ENCODE results near the gene TARBP1. TPM values are rescaled to one million over a fixed set of nuclear protein-coding genes. Genes with fewer than 3 reads are reported as not detected.

The TARBP1 gene
- total and polyA plus RNA-seq, 2 of the 8 experiments (the other 6 are each of a cell fraction or from before 2014, with no cell fraction given) = 21.9 to 32.3 TPM

DNA sequence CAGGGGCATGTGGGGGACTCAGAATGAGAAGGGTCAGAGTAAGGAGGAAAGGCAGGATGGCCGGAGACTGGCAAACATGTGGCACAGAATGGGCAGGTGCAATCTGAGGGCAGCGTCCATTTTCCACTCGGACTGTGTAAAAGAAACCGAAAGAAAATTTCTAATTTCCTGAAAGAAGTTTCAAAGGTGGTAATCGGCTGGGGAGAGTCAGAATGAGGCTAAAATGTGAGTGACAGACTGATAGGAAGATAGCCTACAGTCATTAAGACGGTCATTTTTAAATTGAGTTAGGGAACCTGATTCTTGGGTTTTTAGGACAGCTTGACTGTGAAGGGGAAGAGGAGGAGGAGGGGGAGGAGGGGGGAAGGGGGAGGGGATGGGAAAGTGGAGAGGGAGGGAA lies 82.1 kb downstream of the TARBP1 start:
- H3K36me3 ChIP-seq (ENCODE audit: control insufficient read depth in 2 of 4, insufficient read depth in 4 of 4, low read length in 3 of 4) = peaks cover 2 to 10% (median 5%) of the 10 kb centered on the region in 4 experiments; a peak in 6 of 8 replicates
- no peak overlapping the region for H4K91ac ChIP-seq (replicated peaks; ENCODE audit: insufficient read length, low read length)
- no peaks in the 10 kb centered on the region for H3K9me3 ChIP-seq (ENCODE audit: insufficient read depth in 2 of 2, low read depth in 1 of 2, low read length in 1 of 2)
- no peaks in the 10 kb centered on the region for H3K23me2 ChIP-seq (ENCODE audit: low read depth, low read length)
- no peak overlapping the region for H3K4ac ChIP-seq (replicated peaks; ENCODE audit: insufficient read length, low read depth, low read length)
- H4K5ac ChIP-seq (ENCODE audit: insufficient read length, low read depth, low read length) = no peak overlapping the region
- H3K18ac ChIP-seq (ENCODE audit: extremely low read depth, low read length) = no peak overlapping the region
- H3K14ac ChIP-seq (ENCODE audit: insufficient read length) = no peak overlapping the region
- no peaks in the 10 kb centered on the region for H3K27me3 ChIP-seq (replicated peaks in 1 of 4; ENCODE audit: control insufficient read depth in 3 of 4, extremely low read depth in 1 of 4, insufficient read depth in 3 of 4, low read length in 3 of 4)
- WGBS, 2 experiments (ENCODE audit: extremely low coverage in 1 of 2, insufficient coverage in 1 of 2, insufficient read length in 1 of 2, insufficient replicate concordance in 2 of 2, low coverage in 1 of 2, low lambda C conversion rate in 2 of 2, missing lambda C conversion rate in 1 of 2) = 91% methylated on average over 6 of the region's 6 CpGs; no CpG with 5 or more reads in 1 of the 2 experiments
- H2BK12ac ChIP-seq (ENCODE audit: low read depth, low read length) = no peak overlapping the region
- no peak overlapping the region for H3K27ac ChIP-seq (ENCODE audit: low read depth, low read length)
- H4K20me1 ChIP-seq (replicated peaks in 1 of 2; ENCODE audit: control insufficient read depth in 1 of 2, insufficient read depth in 2 of 2, low read length in 2 of 2) = no peaks in the 10 kb centered on the region
- no peaks in the 10 kb centered on the region for H3K4me1 ChIP-seq (replicated peaks in 1 of 4; ENCODE audit: control insufficient read depth in 3 of 4, insufficient read depth in 4 of 4, low read length in 3 of 4)
- ChIA-PET CTCF (ENCODE audit: partially characterized antibody) (no interaction called here), POLR2A (ENCODE audit: partially characterized antibody) (no interaction called here)
- no peaks in the 10 kb centered on the region for H3K79me2 ChIP-seq (ENCODE audit: control insufficient read depth in 1 of 2, insufficient read depth in 2 of 2, low read length in 2 of 2)
- no peak overlapping the region for H2BK15ac ChIP-seq (ENCODE audit: low read length)
- no peak overlapping the region for H3K56ac ChIP-seq (replicated peaks; ENCODE audit: insufficient read length, low read depth, low read length)
- no peak overlapping the region for H2AFZ ChIP-seq (ENCODE audit: low read length)
- no peak for TF ChIP-seq EZH2 (IDR thresholded peaks at IDR 0.05; ENCODE audit: low read depth, low read length, severe bottlenecking)
- no peak for TF ChIP-seq JUN (IDR thresholded peaks at IDR 0.05; ENCODE audit: low read depth, low read length)
- no peak for TF ChIP-seq GTF2F1 (IDR thresholded peaks at IDR 0.05; ENCODE audit: borderline replicate concordance, low read depth, low read length)
- no peak for TF ChIP-seq HDAC6 (IDR thresholded peaks at IDR 0.05; ENCODE audit: low read depth, low read length)
- TF ChIP-seq EGR1 (IDR thresholded peaks at IDR 0.05; ENCODE audit: borderline replicate concordance, low read depth, low read length) = no peak
- H3K9ac ChIP-seq (replicated peaks in 1 of 4; ENCODE audit: extremely low read depth in 1 of 4, low read depth in 3 of 4, low read length in 3 of 4) = no peak overlapping the region
- H3K79me1 ChIP-seq (ENCODE audit: low read depth, low read length) = no peaks in the 10 kb centered on the region
- no peak for DNase-seq (ENCODE audit: low read depth in 1 of 2, low spot score in 2 of 2)
- H2BK5ac ChIP-seq (ENCODE audit: low read depth, low read length) = no peak overlapping the region
- H3K4me3 ChIP-seq (ENCODE audit: extremely low read depth in 1 of 4, insufficient read depth in 2 of 4, low read depth in 3 of 4, low read length in 4 of 4) = no peak overlapping the region
- no peak for FAIRE-seq
- H2BK120ac ChIP-seq (replicated peaks; ENCODE audit: low read depth, low read length) = no peak overlapping the region
- H3K4me2 ChIP-seq (ENCODE audit: insufficient read depth in 1 of 2, low read depth in 2 of 2, low read length in 2 of 2) = no peak overlapping the region
- no peak overlapping the region for H3K23ac ChIP-seq (ENCODE audit: insufficient read length)
- H4K8ac ChIP-seq (ENCODE audit: extremely low read depth, insufficient read depth, low read length) = no peak overlapping the region
- no peak overlapping the region for H2BK20ac ChIP-seq (ENCODE audit: low read length)
- no peak overlapping the region for H2AK5ac ChIP-seq (ENCODE audit: low read depth, low read length)
